Naive thymus-derived CD8-positive, alpha-beta T cell (primary cell): ENCODE results near the gene ANKLE1. TPM values are rescaled to one million over a fixed set of nuclear protein-coding genes. Genes with fewer than 3 reads are reported as not detected.
"Not testable (repeated sequence)": the region's sequence is repeated elsewhere in the genome, so short reads cannot be mapped to it uniquely, and the experiment has no call there.

Source experiments
- ATAC-seq, 2 donors: fragments of 150-1000 bp; cut with Tn5 transposase in 1 of 2; sonication (Bioruptor Pico), chemical (Tn5 transposase) in 1 of 2; 1 replicate in 1 of 2; 2 replicates in 1 of 2; pipeline ENCODE4 v1.10.0; 2021; ENCODE audit warnings: mild to moderate bottlenecking in 2 of 2, moderate library complexity in 2 of 2
- POLR2A ChIA-PET: fragments of 350-600 bp; sonication (Branson Sonifier 250); formaldehyde crosslinking; loops from one replicate; lab custom pipeline; 2021; ENCODE audit warnings: antibody characterized with exemption; lab: Charles Lee
- DNase-seq, 10 donors: peaks; one replicate each; pipeline versions ENCODE4 v3.0.0 to v3.0.0-alpha.2; 2020 to 2022
- H3K27ac Mint-ChIP-seq, 10 donors: one replicate each; pipeline ENCODE4 v1.8.0; 2020 to 2022; ENCODE audit warnings: mild to moderate bottlenecking in 10 of 10, mixed read lengths in 10 of 10, moderate library complexity in 4 of 10, inconsistent platforms in 1 of 10
- H3K27me3 Mint-ChIP-seq, 5 donors: one replicate each; pipeline ENCODE4 v1.8.0; 2021 to 2022; ENCODE audit warnings: mixed read lengths in 5 of 5
- H3K36me3 Mint-ChIP-seq, 3 donors: one replicate each; pipeline ENCODE4 v1.8.0; 2020 to 2022; ENCODE audit warnings: mixed read lengths in 3 of 3, mild to moderate bottlenecking in 2 of 3, inconsistent platforms in 1 of 3
- H3K4me1 Mint-ChIP-seq, 4 donors: one replicate each; pipeline ENCODE4 v1.8.0; 2021 to 2022; ENCODE audit warnings: mixed read lengths in 4 of 4
- H3K4me3 Mint-ChIP-seq, 10 donors: one replicate each; pipeline ENCODE4 v1.8.0; 2020 to 2022; ENCODE audit warnings: mild to moderate bottlenecking in 10 of 10, mixed read lengths in 10 of 10, moderate library complexity in 6 of 10, inconsistent platforms in 1 of 10
- H3K9me3 Mint-ChIP-seq, 9 donors: one replicate each; pipeline ENCODE4 v1.8.0; 2020 to 2022; ENCODE audit warnings: mixed read lengths in 9 of 9, mild to moderate bottlenecking in 3 of 9, inconsistent platforms in 1 of 9, moderate library complexity in 1 of 9
- polyA plus RNA-seq, 3 donors: library from polyadenylated mRNA; unstranded; fragments of 300-500 nt; fragmentation: Illumina TruSeq; gene quantifications; one replicate each; pipeline ENCODE4 v1.2.3, GENCODE V29; 2021
- total RNA-seq, 8 experiments: library from RNA in 2 of 8; stranded (reverse) in 2 of 8; gene quantifications; one replicate each; pipeline ENCODE4 v1.2.3 and lab custom pipeline; 2021 to 2026

Gene ANKLE1
- total and polyA plus RNA-seq, 5 experiments from 2014 or later = 0.05 to 3.4 (median 1.4) TPM

GRCh38 chr19:17292301-17293074 lies 10.8 kb downstream of the ANKLE1 start:
- POLR2A ChIA-PET = interaction anchor here (0.6 to 2.2 kb wide), 13 partner anchors 10 to 512 kb away, joined by 3 to 21 read pairs (median 5); partner anchors contain the start of genes ABHD8, ANKLE1, BABAM1 and BST2
- peaks cover 0 to 8% (median 0%) of the 10 kb centered on the region in 3 donors for H3K36me3 Mint-ChIP-seq
- peak; percentile 95 to 97 for ATAC-seq

GRCh38 chr19:17293605-17294004 lies 11.9 kb downstream of the ANKLE1 start:
- POLR2A ChIA-PET = interaction anchor here (0.8 to 2.2 kb wide), 7 partner anchors 9 to 219 kb away, joined by 3 to 21 read pairs (median 6); partner anchors contain the start of genes ABHD8, DDA1 and MRPL34
- Mint-ChIP-seq H3K4me1 (peaks cover 0 to 13% (median 6%) of the 10 kb centered on the region in 4 donors), H3K4me3 (no peak overlapping the region), H3K9me3 (no peaks in the 10 kb centered on the region), H3K27me3 (no peaks in the 10 kb centered on the region), H3K27ac (no peak overlapping the region), H3K36me3 (peaks cover 0 to 12% (median 4%) of the 10 kb centered on the region in 3 donors)
- DNase-seq (no peak), ATAC-seq (no peak)

More at GRCh38 chr19:17292301-17293074, 10.8 kb downstream of the ANKLE1 start:
- H3K27ac Mint-ChIP-seq = peak overlapping the region in 9 of 10 donors; percentile 16 to 94 (median 80)
- peaks cover 0 to 1% (median under 1%) of the 10 kb centered on the region in 5 donors for H3K27me3 Mint-ChIP-seq
- DNase-seq = peak; percentile 69 to 86 (median 79)
- H3K4me1 Mint-ChIP-seq = peaks cover 0 to 13% (median 6%) of the 10 kb centered on the region in 4 donors
- no peaks in the 10 kb centered on the region for H3K9me3 Mint-ChIP-seq
- H3K4me3 Mint-ChIP-seq = peak overlapping the region; percentile 87 to 94 (median 90)

- POLR2A ChIA-PET = interaction anchor here (1.1 to 2.2 kb wide), 2 partner anchors 11 to 36 kb away, joined by 3 to 6 read pairs; partner anchors contain the start of gene MRPL34
- no peak for ATAC-seq
Observed at GRCh38 chr19:17294051-17294891, 12.6 kb downstream of the ANKLE1 start.

GRCh38 chr19:17295551-17295950 lies 13.8 kb downstream of the ANKLE1 start:
- not testable (repeated sequence) for DNase-seq, H3K4me3 Mint-ChIP-seq, ATAC-seq, H3K27ac Mint-ChIP-seq, H3K9me3 Mint-ChIP-seq, H3K27me3 Mint-ChIP-seq
- POLR2A ChIA-PET = interaction anchor here (0.7 to 2.2 kb wide), 3 partner anchors 10 to 94 kb away, joined by 3 to 6 read pairs (median 5); partner anchors contain the start of genes DDA1 and MRPL34
- peaks cover 0 to 14% (median 6%) of the 10 kb centered on the region in 4 donors for H3K4me1 Mint-ChIP-seq
- H3K36me3 Mint-ChIP-seq = peaks cover 0 to 19% (median 8%) of the 10 kb centered on the region in 3 donors

More at GRCh38 chr19:17294051-17294891, 12.6 kb downstream of the ANKLE1 start:
- peak in 7 of 10 donors; percentile 16 to 70 (median 34) for DNase-seq
- no peak overlapping the region for H3K27ac Mint-ChIP-seq
- H3K36me3 Mint-ChIP-seq = peaks cover 0 to 15% (median 8%) of the 10 kb centered on the region in 3 donors
- no peaks in the 10 kb centered on the region for H3K9me3 Mint-ChIP-seq
- peak overlapping the region in 1 of 10 donors; percentile 58 for H3K4me3 Mint-ChIP-seq
- peaks cover 0 to 13% (median 6%) of the 10 kb centered on the region in 4 donors for H3K4me1 Mint-ChIP-seq
- H3K27me3 Mint-ChIP-seq = no peaks in the 10 kb centered on the region

GRCh38 chr19:17296273-17296672 lies 14.6 kb downstream of the ANKLE1 start:
- H3K4me1 Mint-ChIP-seq = peaks cover 0 to 18% (median 6%) of the 10 kb centered on the region in 4 donors
- POLR2A ChIA-PET = interaction anchor here (0.7 kb wide), 1 partner anchor 31 kb away, joined by 5 read pairs; no protein-coding TSS in a partner anchor
- no peaks in the 10 kb centered on the region for H3K9me3 Mint-ChIP-seq
- H3K36me3 Mint-ChIP-seq = peaks cover 0 to 19% (median 8%) of the 10 kb centered on the region in 3 donors
- H3K4me3 Mint-ChIP-seq = no peak overlapping the region
- H3K27me3 Mint-ChIP-seq = no peaks in the 10 kb centered on the region
- no peak overlapping the region for H3K27ac Mint-ChIP-seq
- ATAC-seq (no peak), DNase-seq (no peak)

GRCh38 chr19:17296976-17297375 lies 15.3 kb downstream of the ANKLE1 start:
- ATAC-seq (no peak), DNase-seq (no peak)
- Mint-ChIP-seq H3K27ac (peak overlapping the region in 1 of 10 donors; percentile 35), H3K4me3 (no peak overlapping the region), H3K9me3 (no peaks in the 10 kb centered on the region), H3K27me3 (no peaks in the 10 kb centered on the region), H3K36me3 (peaks cover 0 to 19% (median 8%) of the 10 kb centered on the region in 3 donors), H3K4me1 (peaks cover 1 to 21% (median 4%) of the 10 kb centered on the region in 4 donors)
- POLR2A ChIA-PET = interaction anchor here (0.6 kb wide), 1 partner anchor 24 kb away, joined by 3 read pairs; no protein-coding TSS in a partner anchor

- H3K4me3 Mint-ChIP-seq = peak overlapping the region in 2 of 10 donors; percentile 24 to 33
- POLR2A ChIA-PET = no interaction called here
- ATAC-seq = no peak
- no peaks in the 10 kb centered on the region for H3K27me3 Mint-ChIP-seq
- peaks cover 15 to 37% (median 29%) of the 10 kb centered on the region in 4 donors for H3K4me1 Mint-ChIP-seq
- no peak overlapping the region for H3K27ac Mint-ChIP-seq
- DNase-seq = no peak
- peaks cover 0 to 15% (median 8%) of the 10 kb centered on the region in 3 donors for H3K36me3 Mint-ChIP-seq
- no peaks in the 10 kb centered on the region for H3K9me3 Mint-ChIP-seq
Observed at GRCh38 chr19:17300992-17301619, 19.4 kb downstream of the ANKLE1 start.

- no peaks in the 10 kb centered on the region for H3K9me3 Mint-ChIP-seq
- H3K4me1 Mint-ChIP-seq = peaks cover 15 to 50% (median 37%) of the 10 kb centered on the region in 4 donors
Observed at GRCh38 chr19:17302391-17303166, 20.9 kb downstream of the ANKLE1 start.

GRCh38 chr19:17303167-17303939 lies 21.7 kb downstream of the ANKLE1 start, which contains the start of gene ABHD8:
TSS of gene ABHD8 (minus strand) at chr19:17303425. CDS start at chr19:17301616, 1,809 bp downstream.
- peak within 1 kb of the TSS; percentile 31 to 88 (median 71) for H3K27ac Mint-ChIP-seq
- POLR2A ChIA-PET = interaction anchor here (0.5 to 2.2 kb wide), 11 partner anchors 10 to 800 kb away, joined by 3 to 12 read pairs (median 4); partner anchors contain the start of genes ANO8 and RPL18A
- H3K4me1 Mint-ChIP-seq = peaks cover 19 to 56% (median 42%) of the 10 kb centered on the region in 4 donors
- ATAC-seq (peak; percentile 76 to 81), DNase-seq (peak; percentile 90 to 97 (median 92))
- peaks cover 0 to 8% (median 5%) of the 10 kb centered on the region in 3 donors for H3K36me3 Mint-ChIP-seq
- peak within 1 kb of the TSS; percentile 73 to 86 (median 81) for H3K4me3 Mint-ChIP-seq
- no peaks in the 10 kb centered on the region for H3K27me3 Mint-ChIP-seq
- H3K9me3 Mint-ChIP-seq = no peaks in the 10 kb centered on the region

More at GRCh38 chr19:17302391-17303166, 20.9 kb downstream of the ANKLE1 start:
- POLR2A ChIA-PET = interaction anchor here (0.9 to 2.2 kb wide), 9 partner anchors 9 to 557 kb away, joined by 3 to 12 read pairs (median 4); partner anchors contain the start of genes ANKLE1, ANO8 and RPL18A
- H3K4me3 Mint-ChIP-seq = peak overlapping the region; percentile 73 to 85 (median 80)
- H3K27ac Mint-ChIP-seq = peak overlapping the region in 9 of 10 donors; percentile 15 to 84 (median 50)
- peak in 6 of 10 donors; percentile 31 to 73 (median 50) for DNase-seq
- ATAC-seq = peak in 1 of 2 donors; percentile 1
- H3K36me3 Mint-ChIP-seq = peaks cover 0 to 10% (median 8%) of the 10 kb centered on the region in 3 donors
- H3K27me3 Mint-ChIP-seq = no peaks in the 10 kb centered on the region

- Mint-ChIP-seq H3K4me3 (peak overlapping the region; percentile 58 to 86 (median 80)), H3K27me3 (no peaks in the 10 kb centered on the region), H3K9me3 (no peaks in the 10 kb centered on the region), H3K4me1 (peaks cover 19 to 57% (median 43%) of the 10 kb centered on the region in 4 donors), H3K27ac (peak overlapping the region in 6 of 10 donors; percentile 59 to 88 (median 78)), H3K36me3 (peaks cover 0 to 5% (median under 1%) of the 10 kb centered on the region in 3 donors)
- DNase-seq = no peak
- ATAC-seq = no peak
- POLR2A ChIA-PET = interaction anchor here (0.5 to 2.8 kb wide), 13 partner anchors 11 to 800 kb away, joined by 3 to 16 read pairs (median 4); partner anchors contain the start of genes ANO8, BABAM1 and RPL18A
Observed at GRCh38 chr19:17303940-17304267, 22.2 kb downstream of the ANKLE1 start.
